BE2C (cell line): ENCODE data around the gene RHNO1.
"Not testable (repeated sequence)": the region's sequence is repeated elsewhere in the genome, so short reads cannot be mapped to it uniquely, and the experiment has no call there.

Source experiments
- DNase-seq: peaks from one replicate; pipeline ENCODE4 v3.0.0-alpha.2; 2020
- H3K27me3 ChIP-seq: fragments of 250-450 bp; sonication (Bioruptor Pico); 2 replicates; pipeline ENCODE4 v1.5.1; 2020; ENCODE audit warnings: mild to moderate bottlenecking
- H3K36me3 ChIP-seq: fragments of 250-450 bp; sonication (Bioruptor Pico); 2 replicates; pipeline ENCODE4 v1.5.1; 2020; ENCODE audit warnings: mild to moderate bottlenecking
- H3K4me1 ChIP-seq: fragments of 250-450 bp; sonication (Bioruptor Pico); 2 replicates; pipeline ENCODE4 v1.5.1; 2020
- H3K4me3 ChIP-seq: 2 replicates; pipeline ENCODE4 v1.5.1; 2011; ENCODE audit warnings: low read depth, low read length
- H3K9me3 ChIP-seq: fragments of 250-450 bp; sonication (Bioruptor Pico); 2 replicates; pipeline ENCODE4 v1.5.1; 2020
- TF ChIP-seq, protein P1 (sequence below): IDR thresholded peaks from 2 replicates; pipeline ENCODE4 v1.5.1; 2012; ENCODE audit warnings: mild to moderate bottlenecking, low read depth, low read length

Gene RHNO1

DNA sequence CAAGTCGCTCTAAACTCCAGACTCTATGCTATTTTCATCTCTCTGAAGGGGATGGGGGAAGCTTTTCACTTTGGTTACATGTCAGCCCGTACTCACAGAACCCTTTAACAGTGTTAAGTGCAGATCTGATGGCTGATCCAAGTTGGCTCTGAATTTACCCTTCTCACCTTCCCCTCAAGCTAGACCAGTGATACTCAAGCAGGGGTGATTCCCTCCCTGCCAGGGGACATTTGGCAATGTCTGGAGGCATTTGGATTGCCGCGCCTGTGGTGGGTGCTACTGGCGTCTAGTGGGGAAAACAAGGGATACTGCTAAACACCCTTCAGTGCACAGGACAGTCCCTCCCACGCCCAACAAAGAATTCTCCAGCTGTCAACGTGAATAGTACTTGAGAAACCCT lies 14.1 kb upstream of the RHNO1 start:
- peaks cover 82% of the 10 kb centered on the region for H3K36me3 ChIP-seq
- H3K4me3 ChIP-seq, result no peak overlapping the region
- no peak for DNase-seq
- no peaks in the 10 kb centered on the region for H3K4me1 ChIP-seq
- TF ChIP-seq, protein P1, sequence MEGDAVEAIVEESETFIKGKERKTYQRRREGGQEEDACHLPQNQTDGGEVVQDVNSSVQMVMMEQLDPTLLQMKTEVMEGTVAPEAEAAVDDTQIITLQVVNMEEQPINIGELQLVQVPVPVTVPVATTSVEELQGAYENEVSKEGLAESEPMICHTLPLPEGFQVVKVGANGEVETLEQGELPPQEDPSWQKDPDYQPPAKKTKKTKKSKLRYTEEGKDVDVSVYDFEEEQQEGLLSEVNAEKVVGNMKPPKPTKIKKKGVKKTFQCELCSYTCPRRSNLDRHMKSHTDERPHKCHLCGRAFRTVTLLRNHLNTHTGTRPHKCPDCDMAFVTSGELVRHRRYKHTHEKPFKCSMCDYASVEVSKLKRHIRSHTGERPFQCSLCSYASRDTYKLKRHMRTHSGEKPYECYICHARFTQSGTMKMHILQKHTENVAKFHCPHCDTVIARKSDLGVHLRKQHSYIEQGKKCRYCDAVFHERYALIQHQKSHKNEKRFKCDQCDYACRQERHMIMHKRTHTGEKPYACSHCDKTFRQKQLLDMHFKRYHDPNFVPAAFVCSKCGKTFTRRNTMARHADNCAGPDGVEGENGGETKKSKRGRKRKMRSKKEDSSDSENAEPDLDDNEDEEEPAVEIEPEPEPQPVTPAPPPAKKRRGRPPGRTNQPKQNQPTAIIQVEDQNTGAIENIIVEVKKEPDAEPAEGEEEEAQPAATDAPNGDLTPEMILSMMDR, result no peak
- no peaks in the 10 kb centered on the region for H3K9me3 ChIP-seq
- no peaks in the 10 kb centered on the region for H3K27me3 ChIP-seq

DNA sequence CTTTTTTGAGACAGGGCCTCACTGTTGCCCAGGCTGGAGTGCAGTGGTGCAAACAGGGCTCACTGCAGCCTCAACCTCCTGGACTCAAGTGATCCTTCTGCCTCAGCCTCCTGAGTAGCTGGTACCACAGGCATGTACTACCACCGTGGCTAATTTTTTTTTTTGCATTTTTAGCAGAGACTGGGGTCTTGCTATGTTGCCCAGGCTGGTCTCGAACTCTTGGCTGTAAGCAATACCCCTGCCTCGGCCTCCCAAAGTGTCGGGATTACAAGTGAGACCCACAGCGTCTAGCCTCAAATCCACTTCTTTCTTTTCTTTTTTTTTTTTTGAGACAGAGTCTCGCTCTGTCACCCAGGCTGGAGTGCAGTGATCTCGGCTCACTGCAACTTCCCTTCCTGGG lies 13.6 kb upstream of the RHNO1 start:
- not testable (repeated sequence) for H3K4me3 ChIP-seq, H3K9me3 ChIP-seq, H3K4me1 ChIP-seq, H3K27me3 ChIP-seq, DNase-seq
- peaks cover 82% of the 10 kb centered on the region for H3K36me3 ChIP-seq

- Histone ChIP-seq H3K4me3 (no peak overlapping the region), H3K27me3 (no peaks in the 10 kb centered on the region), H3K4me1 (no peaks in the 10 kb centered on the region), H3K36me3 (peaks cover 81% of the 10 kb centered on the region), H3K9me3 (no peaks in the 10 kb centered on the region)
- DNase-seq, result no peak
- TF ChIP-seq, protein P1, result no peak
Measured at GRCh38 chr12:2864198-2864597, 12.8 kb upstream of the RHNO1 start.

DNA sequence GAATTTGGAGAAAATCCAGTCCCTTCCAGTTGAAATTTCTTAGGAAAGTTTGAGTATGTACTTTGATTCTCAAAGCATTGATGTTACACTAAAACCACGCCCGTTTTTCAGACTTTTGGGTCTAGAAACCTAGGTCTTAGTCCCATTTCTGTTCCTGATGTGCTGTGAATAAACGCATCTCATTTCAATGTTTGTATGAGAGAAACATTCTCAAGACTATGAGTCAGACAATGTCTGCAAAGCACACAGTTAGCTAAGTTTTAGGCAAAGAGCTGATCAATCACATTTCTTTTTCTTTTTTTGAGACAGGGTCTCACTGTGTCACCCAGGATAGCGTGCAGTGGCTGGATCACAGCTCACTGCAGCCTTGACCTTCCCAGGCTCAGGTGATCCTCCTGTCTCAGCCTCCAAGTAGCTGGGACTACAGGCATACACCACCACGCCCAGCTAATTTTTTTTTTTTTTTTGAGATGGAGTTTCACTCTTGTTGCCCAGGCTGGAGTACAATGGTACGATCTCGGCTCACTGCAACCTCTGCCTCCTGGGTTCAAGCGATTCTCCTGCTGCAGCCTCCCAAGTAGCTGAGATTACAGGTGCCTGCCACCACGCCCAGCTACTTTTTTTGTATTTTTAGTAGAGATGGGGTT lies 7.9 kb upstream of the RHNO1 start:
- not testable (repeated sequence) for DNase-seq
- peaks cover 77% of the 10 kb centered on the region for H3K36me3 ChIP-seq

DNA sequence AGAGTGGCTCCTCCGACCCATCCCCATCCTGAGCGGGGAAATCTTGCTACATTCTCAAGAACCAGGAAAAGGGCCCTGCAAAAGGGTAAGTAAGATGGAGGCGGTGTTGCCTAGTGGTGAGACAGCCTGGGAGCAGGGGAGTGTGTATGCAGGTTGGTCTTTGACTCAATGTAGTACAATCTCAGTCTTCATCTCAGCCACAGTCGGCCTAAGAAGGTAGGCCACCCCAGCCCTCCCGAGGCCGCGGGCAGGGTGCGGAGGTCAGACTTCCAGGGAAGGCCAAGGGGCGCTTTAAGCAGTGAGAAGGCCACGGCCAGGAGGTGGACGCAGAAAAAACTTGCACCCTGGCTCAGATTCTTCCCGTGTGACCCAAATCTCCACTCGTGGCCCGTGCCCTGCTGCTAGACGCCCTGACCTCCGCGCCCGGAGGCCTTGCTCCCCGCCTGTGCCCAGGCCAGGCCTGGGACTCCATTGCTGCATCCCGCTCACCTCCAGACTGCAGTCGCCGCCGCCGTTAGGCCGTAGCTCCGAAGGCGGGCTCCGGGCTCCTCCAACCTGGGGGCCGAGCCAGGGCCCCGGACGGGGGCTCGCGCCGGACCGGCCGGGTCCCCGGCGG lies 484 bp upstream of the RHNO1 start:
- Histone ChIP-seq H3K36me3 (peaks cover 32% of the 10 kb centered on the region), H3K4me3 (peak overlapping the region; percentile 98), H3K4me1 (no peaks in the 10 kb centered on the region), H3K9me3 (no peaks in the 10 kb centered on the region), H3K27me3 (no peaks in the 10 kb centered on the region)
- TF ChIP-seq, protein P1, result no peak
- DNase-seq, result no peak

More for the DNA sequence above, 7.9 kb upstream of the RHNO1 start:
- H3K4me3 ChIP-seq, H3K27me3 ChIP-seq, H3K4me1 ChIP-seq, H3K9me3 ChIP-seq: not testable (repeated sequence)

- peak overlapping the region; percentile 98 for H3K4me3 ChIP-seq
- TF ChIP-seq, protein P1, result no peak
- no peaks in the 10 kb centered on the region for H3K4me1 ChIP-seq
- H3K9me3 ChIP-seq, result no peaks in the 10 kb centered on the region
- peaks cover 18% of the 10 kb centered on the region for H3K36me3 ChIP-seq
- DNase-seq, result no peak
- no peaks in the 10 kb centered on the region for H3K27me3 ChIP-seq
Measured at GRCh38 chr12:2877953-2878732, 1.1 kb downstream of the RHNO1 start.

GRCh38 chr12:2879853-2880252 lies 2.8 kb downstream of the RHNO1 start:
- no peaks in the 10 kb centered on the region for H3K4me1 ChIP-seq
- TF ChIP-seq, protein P1, result no peak
- no peak overlapping the region for H3K4me3 ChIP-seq
- no peaks in the 10 kb centered on the region for H3K27me3 ChIP-seq
- H3K36me3 ChIP-seq, result peaks cover 8% of the 10 kb centered on the region
- H3K9me3 ChIP-seq, result no peaks in the 10 kb centered on the region
- no peak for DNase-seq
